ENCODE data around the gene OSM.

OSM gene

GRCh38 chr22:30266445-30267381 lies at the start of gene OSM:
Gene OSM, minus strand, starts transcription at chr22:30266851. Its CDS starts 52 bp downstream, at chr22:30266799.
- no peaks in the 10 kb centered on the region for H3K9me3 ChIP-seq (ENCODE audit: control insufficient read depth, low read length)
- H3K4me1 ChIP-seq (ENCODE audit: control insufficient read depth, insufficient read depth, low read length), result peaks cover 4% of the 10 kb centered on the region
- H3K36me3 ChIP-seq (ENCODE audit: control insufficient read depth, insufficient read depth, low read length), result no peaks in the 10 kb centered on the region
- H3K27me3 ChIP-seq (ENCODE audit: control insufficient read depth, insufficient read depth, low read length), result no peaks in the 10 kb centered on the region
- no peak within 1 kb of the TSS for H3K4me3 ChIP-seq (ENCODE audit: low read length)
- H3K9ac ChIP-seq (ENCODE audit: low read length), result peak within 1 kb of the TSS; percentile 7

DNA sequence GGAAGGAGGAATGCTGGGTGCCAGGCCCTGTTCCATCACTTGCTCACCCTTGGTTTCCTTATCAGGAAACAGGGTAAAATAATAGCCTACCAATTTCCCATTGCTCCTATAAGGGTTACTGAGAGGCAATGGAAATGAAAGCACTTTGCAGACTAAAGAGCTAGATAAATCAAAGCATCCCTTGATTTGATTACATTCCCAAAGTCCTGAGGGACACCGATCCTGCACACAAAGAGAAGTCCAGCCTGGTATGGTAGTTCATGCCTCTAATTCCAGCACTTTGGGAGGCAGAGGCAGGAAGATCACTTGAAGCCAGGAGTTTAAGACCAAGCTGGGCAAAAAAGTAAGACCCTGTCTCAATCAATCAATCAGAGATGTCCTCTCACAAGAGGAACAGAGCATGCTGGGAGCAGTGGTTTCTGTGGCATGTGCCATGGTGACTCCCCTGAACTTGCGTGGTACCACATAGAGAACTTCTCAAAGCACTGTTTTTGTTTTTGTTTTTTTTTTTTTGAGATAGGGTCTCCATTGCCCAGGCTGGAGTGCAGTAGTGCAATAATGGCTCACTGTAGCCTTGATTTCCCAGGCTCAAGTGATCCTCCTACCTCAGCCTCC lies 49.4 kb upstream of the OSM start:
- peaks cover 43% of the 10 kb centered on the region for H3K4me1 ChIP-seq (ENCODE audit: control insufficient read depth, insufficient read depth, low read length)
- no peaks in the 10 kb centered on the region for H3K27me3 ChIP-seq (ENCODE audit: control insufficient read depth, insufficient read depth, low read length)
- peaks cover 8% of the 10 kb centered on the region for H3K36me3 ChIP-seq (ENCODE audit: control insufficient read depth, insufficient read depth, low read length)
- H3K9ac ChIP-seq (ENCODE audit: low read length), result no peak overlapping the region
- no peak overlapping the region for H3K4me3 ChIP-seq (ENCODE audit: low read length)
- H3K9me3 ChIP-seq (ENCODE audit: control insufficient read depth, low read length), result no peaks in the 10 kb centered on the region

- H3K4me3 ChIP-seq (ENCODE audit: low read length), result no peak overlapping the region
- H3K9me3 ChIP-seq (ENCODE audit: control insufficient read depth, low read length), result no peaks in the 10 kb centered on the region
- H3K27me3 ChIP-seq (ENCODE audit: control insufficient read depth, insufficient read depth, low read length), result no peaks in the 10 kb centered on the region
- peaks cover 54% of the 10 kb centered on the region for H3K4me1 ChIP-seq (ENCODE audit: control insufficient read depth, insufficient read depth, low read length)
- no peak overlapping the region for H3K9ac ChIP-seq (ENCODE audit: low read length)
- H3K36me3 ChIP-seq (ENCODE audit: control insufficient read depth, insufficient read depth, low read length), result no peaks in the 10 kb centered on the region
Observed at GRCh38 chr22:30314915-30315314, 48.3 kb upstream of the OSM start.

GRCh38 chr22:30313527-30314363 lies 47.1 kb upstream of the OSM start:
- H3K9ac ChIP-seq (ENCODE audit: low read length), result no peak overlapping the region
- peaks cover 66% of the 10 kb centered on the region for H3K4me1 ChIP-seq (ENCODE audit: control insufficient read depth, insufficient read depth, low read length)
- no peak overlapping the region for H3K4me3 ChIP-seq (ENCODE audit: low read length)
- no peaks in the 10 kb centered on the region for H3K9me3 ChIP-seq (ENCODE audit: control insufficient read depth, low read length)
- no peaks in the 10 kb centered on the region for H3K27me3 ChIP-seq (ENCODE audit: control insufficient read depth, insufficient read depth, low read length)
- no peaks in the 10 kb centered on the region for H3K36me3 ChIP-seq (ENCODE audit: control insufficient read depth, insufficient read depth, low read length)

- H3K9ac ChIP-seq (ENCODE audit: low read length), result no peak overlapping the region
- no peaks in the 10 kb centered on the region for H3K36me3 ChIP-seq (ENCODE audit: control insufficient read depth, insufficient read depth, low read length)
- H3K9me3 ChIP-seq (ENCODE audit: control insufficient read depth, low read length), result no peaks in the 10 kb centered on the region
- H3K27me3 ChIP-seq (ENCODE audit: control insufficient read depth, insufficient read depth, low read length), result no peaks in the 10 kb centered on the region
- no peak overlapping the region for H3K4me3 ChIP-seq (ENCODE audit: low read length)
- peaks cover 75% of the 10 kb centered on the region for H3K4me1 ChIP-seq (ENCODE audit: control insufficient read depth, insufficient read depth, low read length)
Observed at GRCh38 chr22:30312053-30312452, 45.4 kb upstream of the OSM start.

- Histone ChIP-seq H3K9ac (ENCODE audit: low read length) (peak overlapping the region; percentile 48), H3K9me3 (ENCODE audit: control insufficient read depth, low read length) (no peaks in the 10 kb centered on the region), H3K36me3 (ENCODE audit: control insufficient read depth, insufficient read depth, low read length) (no peaks in the 10 kb centered on the region), H3K27me3 (ENCODE audit: control insufficient read depth, insufficient read depth, low read length) (no peaks in the 10 kb centered on the region), H3K4me3 (ENCODE audit: low read length) (no peak overlapping the region), H3K4me1 (ENCODE audit: control insufficient read depth, insufficient read depth, low read length) (peaks cover 84% of the 10 kb centered on the region)
Observed at GRCh38 chr22:30310881-30311771, 44.5 kb upstream of the OSM start.

GRCh38 chr22:30309951-30310741 lies 43.5 kb upstream of the OSM start:
- H3K9ac ChIP-seq (ENCODE audit: low read length), result peak overlapping the region; percentile 54
- H3K4me3 ChIP-seq (ENCODE audit: low read length), result no peak overlapping the region

GRCh38 chr22:30308518-30309230 lies 42.0 kb upstream of the OSM start:
- Histone ChIP-seq H3K36me3 (ENCODE audit: control insufficient read depth, insufficient read depth, low read length) (no peaks in the 10 kb centered on the region), H3K27me3 (ENCODE audit: control insufficient read depth, insufficient read depth, low read length) (no peaks in the 10 kb centered on the region), H3K9ac (ENCODE audit: low read length) (no peak overlapping the region), H3K4me3 (ENCODE audit: low read length) (no peak overlapping the region), H3K4me1 (ENCODE audit: control insufficient read depth, insufficient read depth, low read length) (peaks cover 92% of the 10 kb centered on the region), H3K9me3 (ENCODE audit: control insufficient read depth, low read length) (no peaks in the 10 kb centered on the region)

More at GRCh38 chr22:30309951-30310741, 43.5 kb upstream of the OSM start:
- Histone ChIP-seq H3K9me3 (ENCODE audit: control insufficient read depth, low read length) (no peaks in the 10 kb centered on the region), H3K27me3 (ENCODE audit: control insufficient read depth, insufficient read depth, low read length) (no peaks in the 10 kb centered on the region), H3K36me3 (ENCODE audit: control insufficient read depth, insufficient read depth, low read length) (no peaks in the 10 kb centered on the region), H3K4me1 (ENCODE audit: control insufficient read depth, insufficient read depth, low read length) (peaks cover 92% of the 10 kb centered on the region)

DNA sequence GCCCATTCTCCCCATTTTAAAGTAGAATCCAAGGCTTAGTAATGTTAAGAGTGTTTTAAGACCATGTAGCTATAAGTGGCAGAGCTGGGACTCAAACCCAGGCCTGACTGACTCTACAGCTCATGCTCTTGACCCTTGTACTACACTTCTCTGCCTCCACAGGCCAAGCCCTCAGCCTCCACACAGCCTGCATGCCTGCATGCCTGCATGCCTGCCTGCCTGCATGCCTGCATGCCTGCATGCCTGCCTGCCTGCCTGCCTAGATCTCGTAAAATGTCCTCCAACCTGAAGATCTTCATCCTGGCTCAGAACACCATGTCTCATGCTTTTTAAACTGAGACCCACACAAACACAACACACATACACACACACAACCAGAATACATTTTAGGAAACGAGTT lies 41.4 kb upstream of the OSM start:
- Histone ChIP-seq H3K9ac (ENCODE audit: low read length) (no peak overlapping the region), H3K36me3 (ENCODE audit: control insufficient read depth, insufficient read depth, low read length) (peaks cover 6% of the 10 kb centered on the region), H3K4me1 (ENCODE audit: control insufficient read depth, insufficient read depth, low read length) (peaks cover 96% of the 10 kb centered on the region), H3K27me3 (ENCODE audit: control insufficient read depth, insufficient read depth, low read length) (no peaks in the 10 kb centered on the region), H3K4me3 (ENCODE audit: low read length) (no peak overlapping the region), H3K9me3 (ENCODE audit: control insufficient read depth, low read length) (no peaks in the 10 kb centered on the region)

GRCh38 chr22:30307041-30307574 lies 40.5 kb upstream of the OSM start:
- Histone ChIP-seq H3K36me3 (ENCODE audit: control insufficient read depth, insufficient read depth, low read length) (peaks cover 6% of the 10 kb centered on the region), H3K9ac (ENCODE audit: low read length) (no peak overlapping the region), H3K27me3 (ENCODE audit: control insufficient read depth, insufficient read depth, low read length) (no peaks in the 10 kb centered on the region), H3K9me3 (ENCODE audit: control insufficient read depth, low read length) (no peaks in the 10 kb centered on the region), H3K4me1 (ENCODE audit: control insufficient read depth, insufficient read depth, low read length) (peaks cover 96% of the 10 kb centered on the region), H3K4me3 (ENCODE audit: low read length) (no peak overlapping the region)
